ENCODE data around the gene ARIH1. TPM values are rescaled to one million over a fixed set of nuclear protein-coding genes. Genes with fewer than 3 reads are reported as not detected.

The ARIH1 gene
- total RNA-seq, 1 experiment from 2014 or later, result 44.1 TPM

DNA sequence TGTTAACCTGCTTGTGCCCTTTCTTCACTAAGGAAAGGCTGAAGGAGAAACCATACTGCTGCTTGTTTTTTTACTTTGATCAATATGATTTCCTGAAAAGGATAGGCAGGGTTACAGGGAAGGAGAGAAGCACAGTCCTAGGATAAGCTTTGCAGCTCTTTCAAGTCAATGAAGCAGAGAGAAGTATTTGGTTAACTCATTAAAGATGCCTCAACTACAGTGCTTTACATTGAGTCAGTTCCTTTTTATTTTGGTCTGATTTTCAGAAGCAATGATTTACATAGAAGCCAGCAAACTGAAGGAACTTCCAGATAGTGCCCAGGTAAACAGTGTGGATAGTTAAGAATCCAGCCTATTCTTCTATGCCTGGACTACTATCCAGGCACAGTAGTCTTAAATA lies 64.8 kb downstream of the ARIH1 start:
- no peak for DNase-seq (ENCODE audit: low spot score)

GRCh38 chr15:72540606-72541237 lies 66.6 kb downstream of the ARIH1 start:
- no peak for DNase-seq (ENCODE audit: low spot score)

DNA sequence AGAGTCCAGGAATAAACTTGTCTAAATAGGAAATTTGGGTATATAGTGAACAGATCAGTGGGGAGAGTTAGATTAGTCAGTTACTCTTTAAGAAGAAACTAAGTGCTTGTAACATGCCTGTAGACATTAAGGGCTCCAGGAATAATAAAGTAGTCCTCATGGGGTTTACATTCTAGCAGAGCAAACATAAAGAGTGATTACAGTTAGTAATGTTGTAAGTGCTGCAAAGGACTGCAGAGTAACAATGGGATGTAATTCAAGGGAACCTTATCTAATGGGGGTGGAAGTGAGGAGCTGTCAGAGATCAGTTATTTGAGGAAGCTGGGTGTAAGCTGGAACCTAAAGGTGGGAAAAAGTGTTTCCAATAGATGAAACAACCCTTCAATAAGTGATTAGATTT lies 67.5 kb downstream of the ARIH1 start:
- DNase-seq (ENCODE audit: low spot score), result no peak

- no peak for DNase-seq (ENCODE audit: low spot score)
Observed at GRCh38 chr15:72545156-72545555, 71.0 kb downstream of the ARIH1 start.

GRCh38 chr15:72554471-72555425 lies 80.6 kb downstream of the ARIH1 start:
- DNase-seq (ENCODE audit: low spot score), result no peak

DNA sequence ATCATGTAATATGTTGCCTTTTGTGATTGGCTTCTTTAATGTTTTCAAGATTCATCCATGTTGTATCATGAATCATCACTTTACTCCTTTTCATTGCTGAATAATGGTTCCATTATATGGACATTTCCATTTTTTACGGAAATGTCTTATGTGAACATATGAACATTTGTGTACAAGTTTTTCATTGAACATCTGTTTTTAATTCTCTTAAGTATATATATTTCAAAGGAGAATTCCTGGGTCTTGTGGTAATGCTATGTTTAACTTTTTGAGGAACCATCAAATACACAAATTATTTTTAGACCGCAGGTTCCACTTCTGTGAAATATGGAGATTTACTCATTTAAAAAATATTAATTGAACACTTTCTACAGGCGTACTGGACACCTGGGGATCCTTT lies 85.7 kb downstream of the ARIH1 start:
- no peak for DNase-seq (ENCODE audit: low spot score)

DNA sequence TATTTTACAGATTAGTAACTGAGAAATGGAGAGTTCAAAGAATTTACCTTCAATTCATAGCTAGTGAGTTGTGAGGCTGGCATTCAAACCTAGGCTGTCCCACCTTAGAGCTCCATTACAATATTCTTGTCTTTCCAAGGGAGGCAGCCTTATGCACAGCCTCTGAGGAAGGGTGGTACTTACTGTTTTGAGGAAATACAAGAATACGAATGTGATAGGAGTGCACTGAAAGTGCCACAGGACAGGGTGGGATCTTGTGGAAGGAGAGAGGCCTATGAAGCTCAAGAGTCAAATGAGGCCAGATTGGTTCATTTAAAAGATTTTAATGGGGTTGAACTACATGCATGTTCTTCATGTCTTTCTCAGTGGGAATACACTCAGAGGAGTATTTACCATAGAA lies 86.3 kb downstream of the ARIH1 start:
- DNase-seq (ENCODE audit: low spot score), result no peak

GRCh38 chr15:72562386-72562785 lies 88.3 kb downstream of the ARIH1 start:
- DNase-seq (ENCODE audit: low spot score), result no peak

- no peak for DNase-seq (ENCODE audit: low spot score)
Observed at GRCh38 chr15:72562878-72563277, 88.7 kb downstream of the ARIH1 start.

GRCh38 chr15:72564091-72564490 lies 90.0 kb downstream of the ARIH1 start:
- DNase-seq (ENCODE audit: low spot score), result no peak

DNA sequence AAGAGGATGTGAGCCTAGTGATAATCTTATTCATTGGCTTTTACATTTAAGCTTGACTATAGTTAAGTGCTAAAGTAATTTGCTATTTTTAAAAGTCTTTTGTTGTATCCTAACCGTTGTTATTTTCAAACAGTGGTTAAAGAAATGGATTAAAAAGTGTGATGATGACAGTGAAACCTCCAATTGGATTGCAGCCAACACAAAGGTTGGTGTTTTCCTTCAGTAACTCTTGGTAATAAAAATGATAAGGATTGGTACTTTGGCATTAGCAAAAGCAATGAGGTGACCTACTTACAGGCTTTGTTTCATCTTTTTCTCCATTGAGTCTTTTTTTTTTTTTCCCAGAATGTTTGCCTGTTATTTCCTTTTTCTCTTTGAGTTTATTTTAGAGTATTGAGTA lies 92.8 kb downstream of the ARIH1 start:
- no peak for DNase-seq (ENCODE audit: low spot score)

DNA sequence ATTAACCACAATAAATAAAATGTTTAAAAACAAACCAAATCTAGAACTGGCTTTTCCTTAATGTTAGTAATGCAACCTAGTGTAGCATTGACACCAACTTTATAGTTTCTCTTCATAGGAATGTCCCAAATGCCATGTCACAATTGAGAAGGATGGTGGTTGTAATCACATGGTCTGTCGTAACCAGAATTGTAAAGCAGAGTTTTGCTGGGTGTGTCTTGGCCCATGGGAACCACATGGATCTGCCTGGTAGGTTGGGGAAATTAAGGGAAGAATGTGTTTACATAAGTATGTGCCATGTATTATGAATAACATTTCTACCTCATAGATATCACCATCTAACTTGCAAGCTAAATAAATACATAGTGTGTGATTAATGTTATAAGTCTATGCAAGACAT lies 95.9 kb downstream of the ARIH1 start:
- no peak for DNase-seq (ENCODE audit: low spot score)

DNA sequence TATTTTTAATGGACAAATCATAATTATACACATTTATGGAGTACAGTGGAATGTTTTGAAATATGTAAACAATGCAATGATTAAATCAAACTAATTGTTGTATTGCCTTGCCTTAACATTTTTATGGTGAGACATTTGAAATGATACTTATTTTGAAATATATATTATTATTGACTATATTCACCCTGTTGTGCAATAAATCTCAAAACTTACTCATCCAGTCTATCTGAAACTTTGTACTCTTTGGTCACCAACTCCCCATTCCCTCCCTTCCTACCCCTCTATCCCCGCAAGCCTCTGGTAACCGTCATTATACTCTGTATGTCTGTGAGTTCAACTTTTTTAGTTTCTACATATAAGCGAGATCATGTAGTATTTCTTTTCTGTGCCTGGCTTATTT lies 105.7 kb downstream of the ARIH1 start:
- DNase-seq (ENCODE audit: low spot score), result no peak

- DNase-seq (ENCODE audit: low spot score), result no peak
Observed at GRCh38 chr15:72584006-72584405, 109.9 kb downstream of the ARIH1 start.

DNA sequence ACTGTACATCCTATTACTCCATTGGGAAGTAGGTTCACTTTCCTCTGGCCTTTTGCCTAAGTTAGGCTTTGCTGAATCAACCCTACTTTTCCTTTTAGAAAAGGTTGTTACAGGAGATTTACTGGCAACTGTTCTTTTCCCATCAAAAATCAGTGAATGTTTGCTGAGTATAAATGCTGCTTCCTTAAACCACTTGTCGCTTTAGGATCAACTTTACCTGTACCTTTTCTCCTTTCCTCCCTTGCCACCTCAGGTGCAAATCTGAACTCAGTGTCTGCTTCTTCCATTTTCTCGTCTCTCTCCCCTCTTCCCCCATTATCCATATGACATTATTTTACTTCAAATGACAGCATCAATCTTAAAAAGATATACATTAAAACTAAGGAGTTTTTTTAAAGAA lies 110.9 kb downstream of the ARIH1 start:
- no peak for DNase-seq (ENCODE audit: low spot score)

GRCh38 chr15:72585476-72586058 lies 111.4 kb downstream of the ARIH1 start:
- peak; percentile 17 for DNase-seq (ENCODE audit: low spot score)

DNA sequence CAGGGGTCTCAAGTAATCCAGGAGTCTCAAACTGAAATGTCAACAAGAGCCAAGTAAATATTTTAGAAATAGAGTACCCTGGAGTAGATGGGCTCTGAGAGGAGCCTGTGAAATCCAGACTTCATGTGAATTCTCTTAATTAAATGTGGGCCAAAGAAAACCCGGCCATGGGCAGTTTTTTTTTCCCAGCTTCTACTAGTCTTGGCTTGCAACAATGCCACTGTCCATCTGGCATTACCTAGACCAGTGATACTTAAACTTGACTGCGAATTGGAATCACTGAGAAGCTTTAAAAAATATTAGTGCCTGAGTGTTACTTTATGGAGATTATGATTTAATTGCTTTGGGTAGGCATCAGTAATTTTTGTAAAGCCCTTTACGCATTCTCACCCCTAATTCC lies 114.0 kb downstream of the ARIH1 start:
- DNase-seq (ENCODE audit: low spot score), result no peak

DNA sequence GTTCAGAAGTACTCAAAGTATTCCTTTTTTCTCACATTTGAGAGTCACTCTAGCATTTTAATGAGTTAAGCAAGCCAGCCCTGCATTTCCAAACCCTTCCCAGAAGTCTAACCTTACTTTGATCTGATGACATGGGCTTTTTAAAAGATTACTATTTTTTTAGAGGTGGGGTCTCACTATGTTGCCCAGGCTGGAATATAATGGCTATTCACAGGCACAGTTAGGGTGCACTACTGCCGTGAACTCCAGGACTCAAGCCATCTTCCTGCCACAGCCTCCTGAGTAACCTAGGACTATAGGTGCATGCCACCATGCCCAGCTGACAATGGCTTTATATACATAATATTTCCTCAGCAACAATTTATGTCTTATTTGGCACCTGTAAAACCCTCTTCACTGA lies 116.3 kb downstream of the ARIH1 start:
- no peak for DNase-seq (ENCODE audit: low spot score)

DNA sequence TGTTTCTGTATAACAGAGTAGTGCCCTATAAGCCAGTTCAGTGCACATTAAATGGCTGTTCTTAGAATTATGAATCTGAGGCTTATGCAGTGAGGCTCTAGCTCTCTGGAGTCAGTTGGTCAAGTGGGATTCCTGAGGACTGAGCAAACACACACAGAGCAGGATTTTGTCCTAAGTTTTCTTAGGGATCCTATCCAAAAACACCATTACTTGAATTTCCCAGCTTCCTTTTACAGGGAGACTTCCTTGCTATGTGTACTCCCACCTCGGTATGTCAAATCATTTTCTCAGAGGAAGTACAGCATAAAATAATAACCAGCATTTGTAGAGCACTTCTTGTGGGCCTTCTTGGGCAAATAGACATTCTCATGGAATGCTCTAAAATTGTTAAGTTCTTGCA lies 117.2 kb downstream of the ARIH1 start:
- no peak for DNase-seq (ENCODE audit: low spot score)

GRCh38 chr15:72592097-72592496 lies 118.0 kb downstream of the ARIH1 start:
- DNase-seq (ENCODE audit: low spot score), result no peak

DNA sequence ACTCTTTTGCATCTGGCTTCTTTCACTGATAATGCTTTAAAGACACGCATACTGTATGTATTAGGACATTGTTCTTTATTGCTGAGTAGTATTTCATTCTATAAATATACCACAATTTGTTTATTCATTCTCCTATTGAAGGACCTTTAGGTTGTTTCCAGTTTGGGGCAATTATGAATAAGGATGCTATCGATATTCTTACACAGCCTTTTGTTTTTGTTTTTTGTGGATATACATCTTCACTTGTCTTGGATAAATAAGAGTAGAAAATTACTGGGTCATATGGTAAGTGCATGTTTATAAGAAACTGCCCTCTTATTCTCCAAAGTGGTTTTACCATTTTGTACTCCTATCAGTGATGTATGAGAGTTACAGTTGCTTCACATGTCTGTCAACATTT lies 118.5 kb downstream of the ARIH1 start:
- no peak for DNase-seq (ENCODE audit: low spot score)

DNA sequence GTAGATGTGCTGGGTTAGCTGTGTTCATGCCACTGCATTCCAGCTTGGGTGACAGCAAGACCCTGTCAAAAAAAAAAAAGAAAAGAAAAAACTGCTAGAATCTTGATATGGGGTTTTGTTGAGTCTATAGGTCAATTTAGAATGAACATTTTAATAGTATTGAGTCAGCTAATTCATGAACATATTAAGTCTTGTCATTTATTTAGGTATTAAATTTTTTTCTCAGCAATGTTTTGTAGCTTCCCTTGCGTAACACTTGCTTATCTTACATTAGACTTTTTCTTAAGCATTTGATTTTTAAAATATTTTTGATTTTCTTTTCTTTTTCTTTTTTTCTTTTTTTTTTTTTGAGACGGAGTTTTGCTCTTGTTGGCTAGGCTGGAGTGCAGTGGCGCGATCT lies 119.7 kb downstream of the ARIH1 start:
- no peak for DNase-seq (ENCODE audit: low spot score)
